GM21390 (cell line): ENCODE data around the gene DIP2B.

Experiments
- ATAC-seq: cut with Tn5 transposase; IDR thresholded peaks from one replicate; pipeline ENCODE4 v1.9.1; 2021; ENCODE audit not compliant: unreplicated experiment

The DIP2B gene

DNA sequence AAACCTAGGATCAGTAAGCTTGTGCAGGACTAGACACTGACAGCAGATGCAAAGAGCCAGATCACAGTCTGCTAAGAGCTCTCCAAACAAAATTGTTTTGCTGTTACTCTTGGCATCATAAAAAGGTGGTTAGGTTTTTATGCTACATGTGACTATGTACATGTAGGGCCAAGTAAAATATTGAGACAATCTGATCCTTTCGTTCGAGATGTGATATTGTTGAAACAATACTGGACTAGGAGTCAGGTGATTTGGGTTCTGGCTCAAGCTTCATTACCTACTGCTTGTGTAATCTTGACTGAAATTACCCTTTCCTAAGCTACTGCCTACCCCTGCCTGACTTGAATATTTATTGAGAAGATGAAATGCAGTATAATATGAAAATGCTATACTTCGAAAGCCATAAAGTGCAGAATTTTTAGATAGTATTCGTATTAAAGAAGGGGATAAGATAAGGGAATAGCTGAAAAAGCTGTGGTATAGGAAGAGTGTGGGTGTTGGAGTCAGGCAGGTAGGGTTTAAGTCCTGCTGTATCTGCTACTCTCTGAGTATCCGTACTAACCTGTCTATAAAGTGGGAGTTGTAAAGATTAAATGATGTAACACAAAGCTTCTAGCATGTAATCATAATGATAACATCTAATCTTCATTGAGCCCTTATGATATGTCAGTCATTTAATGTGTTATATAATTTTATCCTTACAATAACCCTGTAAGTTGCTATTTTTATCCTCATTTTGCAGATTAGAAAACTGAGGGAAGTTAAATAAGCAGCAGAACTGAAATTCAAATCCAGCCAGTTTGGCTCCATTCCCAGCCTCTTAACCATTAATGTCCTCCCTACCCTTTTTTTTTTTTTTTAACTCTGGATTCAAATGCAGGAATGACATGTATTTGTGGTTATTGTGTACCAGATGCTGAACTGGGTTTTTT lies 220.5 kb downstream of the DIP2B start:
- no peak for ATAC-seq

DNA sequence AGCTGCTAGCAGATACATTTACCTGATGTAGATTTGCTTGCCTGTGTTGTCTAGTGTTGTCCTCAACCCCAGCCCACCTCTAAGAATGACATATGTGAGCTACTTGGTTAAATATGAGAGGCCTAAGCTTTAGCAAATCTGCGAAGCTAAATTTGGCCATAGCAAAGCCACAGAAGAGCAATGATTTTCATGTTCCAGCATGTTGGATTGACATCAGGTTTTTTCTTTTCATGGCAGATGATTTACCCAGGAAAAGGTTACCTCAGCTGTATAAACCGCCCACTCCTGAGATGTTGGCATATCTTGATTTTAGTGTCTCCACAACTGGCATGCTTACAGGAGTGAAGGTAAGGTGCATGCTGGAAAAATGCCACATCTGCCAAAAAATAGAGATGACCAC lies 222.7 kb downstream of the DIP2B start:
- ATAC-seq = no peak

DNA sequence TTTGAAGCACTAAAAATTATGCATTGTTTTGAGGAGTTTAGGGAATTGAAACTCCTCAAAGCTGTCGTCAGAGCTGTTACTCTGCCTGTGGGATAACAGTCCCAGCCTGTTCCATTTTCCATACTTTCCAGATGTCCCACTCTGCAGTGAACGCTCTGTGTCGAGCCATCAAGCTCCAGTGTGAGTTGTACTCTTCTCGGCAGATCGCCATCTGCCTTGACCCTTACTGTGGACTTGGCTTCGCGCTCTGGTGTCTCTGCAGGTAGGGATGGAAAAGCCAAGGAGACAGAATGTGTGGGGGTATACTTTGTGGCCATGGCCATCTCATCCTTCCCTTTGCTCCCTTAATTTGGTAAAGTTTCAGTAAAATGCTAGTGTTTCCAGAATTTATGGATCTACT lies 223.6 kb downstream of the DIP2B start:
- no peak for ATAC-seq

DNA sequence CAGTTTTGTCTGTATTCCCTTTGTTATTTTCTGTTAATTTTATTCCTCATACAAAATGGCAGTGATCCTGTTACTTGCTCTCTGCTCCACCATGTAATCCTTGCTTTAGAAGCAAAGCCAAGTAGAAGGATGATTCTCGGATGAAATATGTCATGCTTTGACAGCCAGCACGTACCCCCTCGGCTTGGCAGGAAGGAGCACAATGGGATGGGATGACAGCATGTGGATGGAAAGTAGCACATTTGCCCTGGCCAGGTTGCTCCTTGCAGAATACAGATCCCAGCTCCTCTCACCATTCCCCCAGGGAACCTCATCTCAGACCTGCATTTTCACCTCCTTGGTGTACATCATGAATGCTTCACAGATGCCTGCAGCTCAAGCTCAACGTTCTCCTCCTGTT lies 224.1 kb downstream of the DIP2B start:
- ATAC-seq = no peak

DNA sequence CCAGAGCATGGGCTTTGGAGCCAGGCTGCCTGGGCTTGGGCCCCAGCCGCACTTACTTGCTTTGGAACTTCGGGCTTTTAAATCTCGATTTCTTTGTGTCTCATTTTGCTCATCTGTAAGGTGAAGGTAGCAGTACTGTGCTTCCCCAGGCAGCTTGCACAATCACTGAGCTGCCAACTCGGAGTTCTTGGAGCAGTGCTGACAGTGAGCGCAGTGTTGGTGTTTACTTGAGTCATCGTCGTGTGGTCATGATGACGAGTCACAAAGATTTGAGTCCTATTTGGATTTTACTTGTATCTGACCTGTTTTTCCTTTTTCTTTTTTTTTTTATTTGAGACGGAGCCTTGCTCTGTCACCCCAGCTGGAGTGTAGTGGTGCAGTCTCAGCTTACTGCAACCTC lies 227.8 kb downstream of the DIP2B start:
- no peak for ATAC-seq

DNA sequence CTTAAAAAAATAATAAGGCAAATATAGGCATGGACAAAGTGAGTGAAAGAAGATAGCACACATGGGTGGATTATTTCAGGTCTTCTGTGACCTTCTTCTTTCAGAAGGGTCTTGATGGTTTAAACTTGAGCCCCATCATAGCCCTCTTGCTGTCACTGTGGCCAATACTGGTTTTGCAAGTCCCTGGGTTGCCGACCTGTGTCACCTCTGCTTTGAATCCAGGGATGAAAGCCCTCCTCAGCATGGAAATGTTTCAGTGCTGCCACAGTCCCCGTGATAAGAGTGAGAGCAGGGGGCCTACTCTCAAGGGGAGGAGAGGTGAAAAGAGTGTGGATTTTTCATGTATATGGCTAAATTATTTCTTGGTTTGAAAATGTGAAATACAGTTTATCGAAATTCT lies 228.9 kb downstream of the DIP2B start:
- ATAC-seq = no peak

DNA sequence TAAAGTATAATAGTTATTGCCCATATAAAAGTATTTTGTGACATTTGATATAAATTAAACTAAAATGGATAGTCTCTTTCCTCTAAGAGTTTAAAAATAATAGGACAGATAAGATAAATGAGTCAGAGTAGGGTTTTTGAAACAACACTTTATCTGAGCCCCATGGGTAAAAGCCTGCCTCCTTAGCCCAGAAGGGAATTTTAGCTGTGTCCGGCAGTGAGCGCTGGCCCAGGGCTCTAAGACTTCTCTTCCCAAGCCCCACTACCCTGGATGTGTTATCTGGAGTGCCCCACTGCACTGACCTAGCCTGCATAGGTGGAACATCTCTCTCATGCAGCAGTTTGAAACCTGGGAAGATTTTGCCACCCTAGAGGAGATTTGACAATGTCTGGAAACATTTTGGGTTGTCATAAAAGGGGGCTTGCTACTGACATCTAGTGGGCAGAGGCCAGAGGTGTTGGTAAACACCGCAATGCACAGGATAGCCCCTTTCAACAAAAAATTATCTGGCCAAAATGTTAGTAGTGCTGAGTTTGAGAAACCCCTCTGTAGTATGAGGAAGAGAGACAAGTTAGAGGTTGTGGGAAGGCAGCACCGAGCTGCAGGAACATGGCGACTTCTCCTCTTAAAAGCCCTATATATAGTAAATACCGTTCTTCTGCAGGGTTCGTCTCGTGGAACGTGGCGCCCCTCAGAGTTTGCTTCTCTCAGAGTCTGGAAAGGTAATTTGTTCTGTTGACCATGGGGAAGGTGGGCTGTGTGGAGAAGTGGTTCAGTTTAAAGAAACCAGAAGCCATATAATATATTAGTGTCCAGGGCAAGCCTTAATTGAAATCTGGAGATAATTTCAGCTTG lies 229.9 kb downstream of the DIP2B start:
- no peak for ATAC-seq

DNA sequence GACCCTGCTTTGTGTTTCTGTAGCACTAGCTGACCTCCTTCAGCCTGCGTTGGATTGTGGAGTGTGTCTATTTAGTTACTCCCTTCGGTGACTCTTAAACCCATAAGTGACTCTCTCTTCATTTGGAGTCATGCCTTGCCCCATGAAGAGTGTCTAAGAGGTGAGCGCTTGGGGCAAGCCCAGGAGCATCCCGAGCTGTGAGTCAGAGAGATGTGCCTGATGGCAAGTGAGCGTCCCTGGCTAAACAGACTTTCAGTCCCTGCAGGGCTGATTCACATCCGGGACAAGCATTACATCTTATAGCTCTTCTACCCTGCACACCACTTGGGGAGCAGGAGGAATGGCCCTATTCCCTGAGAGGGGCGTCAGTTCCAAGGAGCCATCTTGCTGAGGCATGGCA lies 234.8 kb downstream of the DIP2B start:
- ATAC-seq = no peak

DNA sequence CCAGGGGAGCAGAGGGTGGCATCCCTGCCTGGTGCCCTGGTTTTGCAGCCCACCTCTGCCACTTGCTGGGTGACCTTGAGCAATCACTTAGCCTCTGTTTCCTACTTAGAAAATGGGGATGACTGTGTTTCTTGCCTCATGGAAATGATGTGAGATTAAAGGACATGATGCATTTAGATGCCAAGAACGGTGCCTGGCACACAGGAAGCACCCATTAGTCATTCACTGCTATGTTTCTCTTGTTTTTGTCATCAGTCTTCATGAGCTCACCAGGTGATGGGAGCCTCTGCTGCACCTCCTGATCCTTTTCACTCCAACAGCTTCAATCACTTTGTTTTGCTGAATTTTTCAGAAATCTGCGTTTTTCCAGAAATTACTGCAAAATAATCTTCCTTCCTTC lies 235.5 kb downstream of the DIP2B start:
- no peak for ATAC-seq

DNA sequence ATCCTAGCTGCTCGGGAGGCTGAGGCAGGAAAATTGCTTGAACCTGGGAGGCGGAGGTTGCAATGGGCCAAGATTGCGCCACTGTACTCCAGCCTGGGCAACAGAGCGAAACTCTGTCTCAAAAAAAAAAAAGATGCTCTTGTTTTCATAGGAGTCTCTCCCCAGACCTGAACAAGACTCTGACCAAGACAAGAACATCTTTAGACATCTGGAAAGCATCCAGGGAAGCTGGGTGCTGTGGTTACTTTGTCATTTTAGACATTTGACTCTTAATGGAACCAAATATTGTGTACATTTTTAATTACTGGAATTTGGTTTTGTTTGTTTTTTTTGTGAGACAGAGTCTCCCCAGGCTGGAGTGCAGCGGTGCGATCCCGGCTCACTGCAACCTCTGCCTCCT lies 238.0 kb downstream of the DIP2B start:
- ATAC-seq = no peak

DNA sequence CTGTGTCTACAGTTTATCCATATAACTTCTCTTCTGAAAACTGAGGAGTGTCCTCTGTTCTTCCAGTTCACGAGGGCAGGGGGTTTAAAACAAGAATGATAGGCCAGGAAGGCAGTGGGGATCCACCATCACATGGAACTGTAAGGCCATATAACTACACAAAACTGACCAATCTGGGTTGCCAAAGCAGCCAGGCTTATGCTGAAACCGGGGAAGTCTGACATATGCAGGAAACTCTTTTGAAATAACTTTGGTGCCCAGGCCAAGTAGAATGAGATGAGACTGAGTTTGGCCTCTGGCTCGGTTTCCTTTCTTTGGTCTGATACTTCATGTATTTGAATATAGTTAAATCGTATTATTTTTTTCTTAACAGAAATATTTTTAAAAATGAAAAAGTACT lies 241.1 kb downstream of the DIP2B start:
- no peak for ATAC-seq

DNA sequence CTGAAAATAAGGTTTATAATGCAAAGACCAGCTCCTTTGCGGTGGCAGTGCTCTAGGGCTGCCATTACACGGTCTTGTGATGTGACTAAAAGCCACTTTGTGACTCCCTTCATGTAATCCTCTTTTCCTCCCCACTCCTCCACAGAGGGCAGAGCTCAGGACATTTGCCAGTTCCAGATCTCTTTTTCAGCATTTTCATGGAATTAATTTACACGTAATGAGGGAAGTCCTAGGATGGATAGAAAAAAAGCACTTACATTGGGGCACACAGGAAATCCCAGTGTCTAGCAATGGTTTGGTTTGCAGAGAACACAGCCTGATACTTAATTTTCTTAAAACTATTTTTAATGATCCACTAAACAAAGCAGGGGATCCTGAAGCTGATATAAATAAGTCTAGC lies 241.6 kb downstream of the DIP2B start:
- no peak for ATAC-seq

DNA sequence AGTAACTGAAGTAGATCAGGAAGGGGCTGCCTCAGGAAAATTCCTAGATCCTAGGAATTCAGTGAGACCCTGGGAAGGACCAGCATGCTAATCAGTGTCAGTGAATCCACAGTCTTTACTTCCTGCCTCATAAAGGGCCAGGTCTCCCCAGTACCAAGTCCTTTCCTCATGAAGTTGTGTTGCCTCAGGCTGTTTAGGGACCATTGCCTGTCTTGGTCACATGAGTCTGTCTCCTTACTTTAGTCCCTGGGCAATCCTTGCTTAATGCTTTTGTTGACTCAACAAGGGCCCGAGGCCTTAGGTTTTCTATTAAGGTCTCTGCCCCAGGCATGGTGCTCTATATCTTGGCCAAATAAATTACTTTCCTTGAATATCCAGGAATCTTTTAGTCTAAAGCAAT lies 243.0 kb downstream of the DIP2B start:
- ATAC-seq = no peak

DNA sequence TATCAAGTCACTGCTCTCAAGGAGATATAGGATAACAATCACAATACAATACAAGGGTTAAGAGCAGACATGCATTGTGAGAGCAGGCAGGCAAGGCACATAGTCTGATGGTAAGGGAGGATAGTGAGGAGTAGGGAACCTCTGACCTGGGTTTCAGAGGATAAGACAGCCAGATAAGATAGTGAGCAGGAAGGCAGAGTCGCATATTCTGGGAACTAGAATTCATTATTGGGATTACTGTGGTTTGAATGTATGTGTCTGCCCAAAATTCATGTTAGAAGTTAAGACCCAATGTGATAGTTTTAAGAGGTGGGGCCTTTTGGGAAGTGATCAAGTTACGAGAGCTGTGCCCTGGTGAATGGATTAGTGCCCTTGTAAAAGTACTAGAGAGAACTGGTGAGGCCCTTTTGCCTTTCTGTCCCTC lies 244.7 kb downstream of the DIP2B start:
- ATAC-seq = no peak

DNA sequence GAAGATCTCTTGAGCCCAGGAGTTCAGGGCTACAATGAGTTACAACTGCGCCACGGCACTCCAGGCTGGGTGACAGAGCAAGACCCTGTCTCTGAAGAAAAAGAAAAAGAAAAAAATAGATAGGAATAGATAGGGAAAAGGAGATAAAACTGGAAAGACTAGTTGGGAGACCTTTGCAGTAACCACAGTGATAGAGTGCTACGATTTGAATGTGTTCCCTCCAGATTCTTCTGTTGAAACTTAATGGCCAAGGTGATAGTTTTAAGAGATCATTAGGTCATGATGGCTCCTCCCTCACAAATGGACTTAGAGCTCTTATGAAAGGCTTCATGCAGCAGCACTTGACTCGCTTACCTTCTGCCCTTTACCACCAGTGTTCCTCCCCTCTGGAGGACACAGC lies 245.6 kb downstream of the DIP2B start:
- ATAC-seq = no peak

DNA sequence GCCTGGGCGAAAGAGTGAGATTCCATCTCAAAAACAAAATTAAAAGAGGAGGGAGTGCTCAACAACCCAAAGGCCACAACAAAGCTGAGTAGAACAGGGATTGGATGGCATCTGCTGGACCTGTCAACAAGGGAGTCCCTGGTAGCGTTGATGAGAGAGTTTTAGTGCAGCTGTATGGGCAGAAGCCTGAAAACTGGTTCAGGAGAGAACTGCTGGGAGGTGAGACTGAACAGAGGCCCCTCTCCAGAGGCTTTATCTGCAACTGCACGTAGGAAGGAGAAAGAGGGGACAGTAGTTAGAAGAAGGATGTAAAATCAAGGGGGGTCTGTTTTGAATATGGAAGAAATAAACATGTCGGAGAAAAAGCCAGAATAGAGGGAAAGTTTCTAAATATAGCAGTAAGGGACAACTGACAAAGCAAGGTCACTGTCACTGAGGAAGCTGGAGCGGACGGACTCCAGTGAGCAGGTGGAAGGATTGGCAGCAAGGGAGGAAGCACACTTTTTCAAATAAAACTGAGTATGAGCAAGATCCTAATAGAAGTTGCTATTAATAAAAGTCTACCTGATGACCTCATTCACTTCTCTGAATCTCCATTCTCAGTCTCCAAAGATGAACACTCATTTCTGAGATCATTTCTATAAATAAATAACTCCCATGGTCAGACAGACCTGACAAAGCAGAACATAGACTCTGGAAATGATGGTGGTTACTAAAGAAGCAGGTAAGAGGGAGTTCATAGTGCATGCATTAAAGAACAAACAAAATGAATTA lies 247.3 kb downstream of the DIP2B start:
- no peak for ATAC-seq

DNA sequence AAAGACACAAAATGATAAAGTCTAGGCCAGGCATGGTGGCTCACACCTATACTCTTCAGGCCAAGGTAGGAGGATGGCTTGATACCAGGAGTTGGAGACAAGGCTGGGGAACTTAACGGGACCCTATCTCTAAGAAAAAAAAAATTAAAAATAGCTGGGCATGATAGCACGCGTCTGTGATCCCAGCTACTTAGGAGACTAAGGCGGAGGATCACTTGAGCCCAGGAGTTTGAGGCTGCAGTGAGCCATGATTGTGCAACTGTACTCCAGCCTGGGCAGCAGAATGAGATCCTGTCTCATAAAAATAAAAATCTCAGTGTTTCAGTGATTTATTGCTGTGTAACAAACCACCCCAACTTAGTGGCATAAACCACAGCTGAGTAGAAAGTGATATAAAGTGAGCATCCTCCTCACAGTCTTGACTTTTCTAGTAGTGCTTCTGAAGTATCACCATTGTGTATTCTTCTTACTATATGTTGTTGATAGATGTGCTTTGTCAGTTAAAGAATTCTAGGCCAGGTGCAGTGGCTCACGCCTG lies 248.5 kb downstream of the DIP2B start:
- no peak for ATAC-seq

DNA sequence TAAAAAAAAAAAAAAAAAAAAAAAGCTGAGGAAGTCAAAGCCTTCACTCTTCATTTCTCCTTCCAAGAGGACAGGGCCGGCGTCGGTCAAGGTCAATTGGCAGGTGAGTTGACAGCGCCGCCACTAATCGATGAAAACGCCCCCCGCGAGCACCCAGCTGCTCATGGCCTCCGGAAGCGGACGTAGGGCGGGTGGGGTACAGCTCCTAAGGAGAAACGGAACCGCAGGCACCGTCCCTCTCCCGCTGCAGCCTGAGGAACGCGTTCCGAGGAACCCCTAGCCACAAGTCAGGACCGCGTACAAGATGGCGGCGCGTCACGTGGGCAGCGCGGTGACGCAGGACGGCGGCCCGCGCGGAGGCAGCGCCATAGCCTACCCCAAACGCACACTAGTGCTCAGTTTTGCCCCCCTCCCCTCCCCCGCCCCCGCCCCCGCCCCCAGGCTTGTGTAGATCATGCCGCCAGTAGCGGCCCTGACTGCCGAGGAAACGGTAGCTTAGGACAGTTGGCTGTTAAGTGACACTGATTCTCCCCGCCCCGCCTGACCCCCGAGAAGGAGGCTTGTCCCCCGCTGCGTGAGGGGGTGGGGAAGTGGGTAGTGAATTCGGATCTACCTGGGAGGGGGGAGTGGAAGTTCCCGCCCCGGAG lies 259.0 kb downstream of the DIP2B start, which contains the start of gene ATF1:
ATF1 (plus strand) TSS at position 463 of the 647 bp plus-strand sequence. CDS start 16,045 bp downstream, outside the sequence.
- ATAC-seq = peak; percentile 75

DNA sequence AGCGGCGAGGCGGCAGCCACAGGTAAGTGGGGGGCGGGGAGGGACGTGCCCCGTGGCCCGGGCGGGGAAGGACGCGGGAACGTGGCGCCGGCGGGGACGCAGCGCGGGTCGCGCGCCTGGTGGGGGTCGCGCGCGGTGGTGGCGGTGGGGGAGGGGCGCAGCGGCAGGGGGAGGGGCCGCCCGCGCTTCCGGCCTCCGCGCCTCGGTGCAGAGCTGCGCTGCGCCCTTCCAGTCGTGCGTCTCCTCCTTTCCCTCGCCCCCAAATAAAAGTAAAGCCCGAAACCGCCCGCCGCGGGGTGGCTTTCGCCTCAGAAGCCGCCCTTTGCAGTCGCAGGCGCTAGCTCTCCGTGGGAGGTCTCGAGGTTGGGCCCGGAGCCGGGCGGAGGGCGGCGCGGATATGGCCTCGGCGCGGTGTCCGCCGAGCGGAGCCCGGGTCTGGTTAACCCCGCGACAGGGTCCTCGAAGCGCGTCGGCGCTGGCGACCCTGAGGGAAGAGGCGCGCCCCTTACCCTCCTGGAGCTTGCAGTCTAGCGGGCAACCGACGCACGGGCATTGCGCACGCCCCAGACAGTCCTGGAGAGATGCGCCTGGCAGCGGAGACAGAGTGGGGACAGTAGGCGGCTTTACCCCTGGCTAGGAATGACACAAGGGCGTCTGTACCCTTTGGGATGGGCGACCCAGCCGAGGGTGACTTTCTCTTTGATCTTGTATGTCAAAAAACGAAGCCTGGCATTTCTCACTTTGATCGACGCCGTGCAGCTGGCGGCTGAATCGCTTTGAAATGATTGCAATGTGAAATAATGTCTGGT lies 259.7 kb downstream of the DIP2B start:
- ATAC-seq = peak; percentile 37
